Trophoblast cell (in vitro differentiated cells and primary cell): ENCODE measurements around the gene RBM20.

Experiments used
- DNase-seq, 2 donors: peaks; one replicate each; pipeline ENCODE4 v3.0.0-alpha.2; 2016
- H2AFZ ChIP-seq: 2 replicates; pipeline ENCODE4 v1.6.1; 2013; ENCODE audit warnings: low read length, moderate library complexity, mild to moderate bottlenecking; ENCODE audit not compliant: insufficient read depth, poor library complexity
- H2AK5ac ChIP-seq: 2 replicates; pipeline ENCODE4 v1.6.1; 2013; ENCODE audit warnings: mild to moderate bottlenecking, low read length
- H2BK120ac ChIP-seq: 2 replicates; pipeline ENCODE4 v1.6.1; 2013; ENCODE audit warnings: low read length, mild to moderate bottlenecking, moderate library complexity; ENCODE audit not compliant: insufficient read depth, poor library complexity
- H2BK12ac ChIP-seq: 2 replicates; pipeline ENCODE4 v1.6.1; 2013; ENCODE audit warnings: mild to moderate bottlenecking, low read length, moderate library complexity
- H2BK5ac ChIP-seq: 2 replicates; pipeline ENCODE4 v1.6.1; 2013; ENCODE audit warnings: low read length, low read depth, moderate library complexity, mild to moderate bottlenecking; ENCODE audit not compliant: poor library complexity
- H3K14ac ChIP-seq: 2 replicates; pipeline ENCODE4 v1.6.1; 2013; ENCODE audit warnings: mild to moderate bottlenecking, low read length
- H3K18ac ChIP-seq: 2 replicates; pipeline ENCODE4 v1.6.1; 2013; ENCODE audit warnings: mild to moderate bottlenecking, low read length
- H3K23ac ChIP-seq: 2 replicates; pipeline ENCODE4 v1.6.1; 2013; ENCODE audit warnings: low read length
- H3K27ac ChIP-seq: 2 replicates; pipeline ENCODE4 v1.5.1; 2013; ENCODE audit warnings: low read depth, mild to moderate bottlenecking, inconsistent platforms, low read length, moderate library complexity
- H3K27me3 ChIP-seq: 2 replicates; pipeline ENCODE4 v1.6.1; 2013; ENCODE audit warnings: inconsistent platforms, mild to moderate bottlenecking, low read length, moderate library complexity; ENCODE audit not compliant: insufficient read depth
- H3K36me3 ChIP-seq, 2 experiments: 1 replicate in 1 of 2; 2 replicates in 1 of 2; pipeline ENCODE4 v1.6.1; 2013; ENCODE audit warnings: low read length in 2 of 2, mild to moderate bottlenecking in 2 of 2, moderate library complexity in 1 of 2; ENCODE audit not compliant: insufficient read depth in 2 of 2, control insufficient read depth in 1 of 2
- H3K4ac ChIP-seq: 2 replicates; pipeline ENCODE4 v1.6.1; 2013; ENCODE audit warnings: low read depth, mild to moderate bottlenecking, low read length, moderate library complexity
- H3K4me1 ChIP-seq, 2 experiments: 1 replicate in 1 of 2; 2 replicates in 1 of 2; pipeline ENCODE4 v1.6.1; 2013; ENCODE audit warnings: low read length in 2 of 2, mild to moderate bottlenecking in 2 of 2, moderate library complexity in 1 of 2; ENCODE audit not compliant: insufficient read depth in 2 of 2, control insufficient read depth in 1 of 2
- H3K4me2 ChIP-seq: 2 replicates; pipeline ENCODE4 v1.6.1; 2013; ENCODE audit warnings: inconsistent platforms, mild to moderate bottlenecking, low read length, moderate library complexity
- H3K4me3 ChIP-seq: 2 replicates; pipeline ENCODE4 v1.5.1; 2013; ENCODE audit warnings: mild to moderate bottlenecking, low read depth, low read length, inconsistent platforms
- H3K79me1 ChIP-seq: one replicate; pipeline ENCODE4 v1.6.1; 2013; ENCODE audit warnings: low read length
- H3K79me2 ChIP-seq: 2 replicates; pipeline ENCODE4 v1.6.1; 2013; ENCODE audit warnings: low read length, mild to moderate bottlenecking; ENCODE audit not compliant: control insufficient read depth, insufficient read depth, poor library complexity
- H3K9ac ChIP-seq: 2 replicates; pipeline ENCODE4 v1.6.1; 2013; ENCODE audit warnings: mild to moderate bottlenecking, low read length
- H3K9me3 ChIP-seq: 2 replicates; pipeline ENCODE4 v1.6.1; 2013; ENCODE audit warnings: low read depth, mild to moderate bottlenecking, control low read depth, inconsistent platforms, low read length; ENCODE audit not compliant: insufficient read depth
- H4K12ac ChIP-seq: 2 replicates; pipeline ENCODE4 v1.6.1; 2013; ENCODE audit warnings: low read depth, mild to moderate bottlenecking, low read length, moderate library complexity
- H4K8ac ChIP-seq: 2 replicates; pipeline ENCODE4 v1.6.1; 2013; ENCODE audit warnings: low read depth, mild to moderate bottlenecking, low read length, moderate library complexity
- H4K91ac ChIP-seq: one replicate; pipeline ENCODE4 v1.6.1; 2013; ENCODE audit warnings: low read depth, mild to moderate bottlenecking, low read length, moderate library complexity
- WGBS: extraction: QIAGEN DNeasy Blood & Tissue Kit; methylation state at CpG from one replicate; pipeline ENCODE4 v1.1.7; 2013; ENCODE audit warnings: missing lambda C conversion rate; ENCODE audit not compliant: insufficient read length, insufficient coverage; ENCODE audit errors: extremely low coverage; 5-methylcytosine and 5-hydroxymethylcytosine counted together

The RBM20 gene

GRCh38 chr10:110750931-110751330, 106.8 kb downstream of the RBM20 start:
- Histone ChIP-seq H2AFZ (no peak overlapping the region), H4K8ac (no peak overlapping the region), H3K9me3 (no peaks in the 10 kb centered on the region), H3K79me2 (no peaks in the 10 kb centered on the region), H2BK12ac (no peak overlapping the region), H3K79me1 (peaks cover 2% of the 10 kb centered on the region), H3K27ac (no peak overlapping the region), H3K4me2 (no peak overlapping the region), H2BK5ac (no peak overlapping the region), H4K91ac (no peak overlapping the region), H3K18ac (no peak overlapping the region), H3K4ac (no peak overlapping the region), H3K9ac (no peak overlapping the region), H3K36me3 (no peaks in the 10 kb centered on the region), H3K14ac (no peak overlapping the region), H2BK120ac (no peak overlapping the region), H4K12ac (no peak overlapping the region), H3K4me3 (no peak overlapping the region), H3K4me1 (peaks cover 0 to 2% of the 10 kb centered on the region in 2 experiments), H2AK5ac (no peak overlapping the region), H3K27me3 (no peaks in the 10 kb centered on the region), H3K23ac (no peak overlapping the region)
- DNase-seq = no peak
- WGBS = no CpG with 5 or more reads among the region's 2 CpGs

DNA sequence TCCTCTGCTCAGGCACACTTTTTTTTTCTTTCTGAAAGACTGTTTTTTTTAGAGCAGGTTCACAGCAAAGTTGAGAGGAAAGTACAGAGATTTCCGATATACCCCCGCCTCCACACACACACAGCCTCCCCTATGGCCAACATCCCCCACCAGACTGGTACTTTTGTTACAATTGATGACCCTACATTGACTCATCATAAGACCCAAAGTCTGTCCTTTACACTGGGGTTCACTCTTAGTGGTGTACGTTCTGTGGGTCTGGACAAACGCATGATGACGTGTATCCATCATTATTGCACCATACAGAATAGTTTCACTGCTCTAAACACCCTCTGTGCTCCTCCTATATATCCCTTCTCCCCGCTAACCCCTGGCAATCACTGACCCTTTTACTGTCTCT, 107.7 kb downstream of the RBM20 start:
- H3K9ac ChIP-seq = no peak overlapping the region
- no peak overlapping the region for H3K4ac ChIP-seq
- H2BK5ac ChIP-seq = no peak overlapping the region
- no peaks in the 10 kb centered on the region for H3K36me3 ChIP-seq
- no CpG with 5 or more reads among the region's 6 CpGs for WGBS
- H2AFZ ChIP-seq = no peak overlapping the region
- H2BK12ac ChIP-seq = peak overlapping the region; percentile 70
- no peak overlapping the region for H3K14ac ChIP-seq
- H3K4me3 ChIP-seq = no peak overlapping the region
- no peaks in the 10 kb centered on the region for H3K79me2 ChIP-seq
- H4K12ac ChIP-seq = no peak overlapping the region
- H3K4me1 ChIP-seq = peaks cover 0 to 2% of the 10 kb centered on the region in 2 experiments
- H2AK5ac ChIP-seq = no peak overlapping the region
- no peak overlapping the region for H4K8ac ChIP-seq
- H2BK120ac ChIP-seq = no peak overlapping the region
- H3K27ac ChIP-seq = no peak overlapping the region
- H3K18ac ChIP-seq = no peak overlapping the region
- H4K91ac ChIP-seq = peak overlapping the region; percentile 8
- no peak overlapping the region for H3K4me2 ChIP-seq
- peaks cover 2% of the 10 kb centered on the region for H3K79me1 ChIP-seq
- no peak overlapping the region for H3K23ac ChIP-seq
- H3K9me3 ChIP-seq = no peaks in the 10 kb centered on the region
- DNase-seq = no peak
- H3K27me3 ChIP-seq = no peaks in the 10 kb centered on the region

GRCh38 chr10:110753462-110753861, 109.3 kb downstream of the RBM20 start:
- no peak overlapping the region for H3K14ac ChIP-seq
- no CpG with 5 or more reads among the region's 4 CpGs for WGBS

DNA sequence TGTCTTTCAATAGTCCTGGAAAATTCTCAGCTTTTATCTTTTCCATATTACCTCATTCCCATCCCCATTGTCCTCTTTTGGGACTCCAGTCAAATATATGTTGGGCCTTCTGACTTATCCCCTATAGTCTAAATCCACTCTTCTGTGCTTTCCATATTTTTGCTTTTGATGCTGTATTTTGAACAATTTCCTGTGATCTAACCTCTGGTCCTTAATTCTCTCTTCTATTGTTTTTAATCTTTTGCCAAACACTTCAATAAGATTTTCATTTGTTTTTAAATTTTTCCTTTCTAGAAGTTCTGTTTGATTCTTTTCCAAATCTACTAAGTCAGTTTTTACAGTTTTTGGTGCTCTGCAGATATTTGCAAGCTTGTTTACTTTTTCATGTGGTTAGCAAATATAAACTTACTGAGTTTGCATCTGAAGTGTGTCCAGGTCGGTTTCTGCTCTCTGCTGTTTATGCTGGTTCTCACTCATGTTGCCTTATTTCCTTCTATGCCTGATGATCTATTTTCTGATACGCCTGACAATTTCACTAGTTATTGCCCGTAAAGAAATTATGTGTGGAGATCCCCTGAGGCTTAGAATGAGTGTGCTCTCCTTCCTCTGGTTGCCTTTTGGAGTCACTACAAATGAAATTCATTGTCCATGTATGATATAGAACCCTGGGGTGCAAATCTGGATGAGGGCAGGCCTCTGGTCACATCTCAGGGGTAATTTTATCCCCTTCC, 110.4 kb downstream of the RBM20 start:
- H2BK5ac ChIP-seq = no peak overlapping the region
- no peaks in the 10 kb centered on the region for H3K27me3 ChIP-seq
- peaks cover 6% of the 10 kb centered on the region for H3K79me1 ChIP-seq
- peaks cover 5 to 6% of the 10 kb centered on the region in 2 experiments for H3K4me1 ChIP-seq
- H2BK12ac ChIP-seq = peak overlapping the region; percentile 43
- no peak overlapping the region for H2AK5ac ChIP-seq
- no peak overlapping the region for H2AFZ ChIP-seq
- no peak overlapping the region for H3K9ac ChIP-seq
- no peak overlapping the region for H2BK120ac ChIP-seq
- no peak overlapping the region for H3K4me3 ChIP-seq
- no peak overlapping the region for H3K14ac ChIP-seq
- no peak overlapping the region for H4K12ac ChIP-seq
- H3K4ac ChIP-seq = no peak overlapping the region
- H4K91ac ChIP-seq = no peak overlapping the region
- H3K4me2 ChIP-seq = no peak overlapping the region
- no peaks in the 10 kb centered on the region for H3K9me3 ChIP-seq
- no peak overlapping the region for H3K27ac ChIP-seq
- no peak overlapping the region for H4K8ac ChIP-seq
- no peak overlapping the region for H3K23ac ChIP-seq
- no peak for DNase-seq
- no peaks in the 10 kb centered on the region for H3K79me2 ChIP-seq
- H3K18ac ChIP-seq = no peak overlapping the region
- no peaks in the 10 kb centered on the region for H3K36me3 ChIP-seq
- no CpG with 5 or more reads among the region's 3 CpGs for WGBS

More at GRCh38 chr10:110753462-110753861, 109.3 kb downstream of the RBM20 start:
- Histone ChIP-seq H3K4me3 (no peak overlapping the region), H2BK12ac (no peak overlapping the region), H2AK5ac (no peak overlapping the region), H4K12ac (no peak overlapping the region), H4K8ac (no peak overlapping the region), H3K18ac (no peak overlapping the region), H3K23ac (no peak overlapping the region), H3K4me2 (no peak overlapping the region), H3K9ac (no peak overlapping the region), H2AFZ (no peak overlapping the region), H3K79me2 (no peaks in the 10 kb centered on the region), H3K36me3 (no peaks in the 10 kb centered on the region), H3K79me1 (peaks cover 2% of the 10 kb centered on the region), H3K9me3 (no peaks in the 10 kb centered on the region), H3K27me3 (no peaks in the 10 kb centered on the region), H3K27ac (no peak overlapping the region), H3K4ac (no peak overlapping the region), H2BK120ac (no peak overlapping the region), H2BK5ac (no peak overlapping the region), H3K4me1 (peaks cover 2 to 4% of the 10 kb centered on the region in 2 experiments), H4K91ac (no peak overlapping the region)
- DNase-seq = no peak
